ENCODE results near the gene ALLC.
"Not testable (repeated sequence)": the region's sequence is repeated elsewhere in the genome, so short reads cannot be mapped to it uniquely, and the experiment has no call there.

The ALLC gene

DNA sequence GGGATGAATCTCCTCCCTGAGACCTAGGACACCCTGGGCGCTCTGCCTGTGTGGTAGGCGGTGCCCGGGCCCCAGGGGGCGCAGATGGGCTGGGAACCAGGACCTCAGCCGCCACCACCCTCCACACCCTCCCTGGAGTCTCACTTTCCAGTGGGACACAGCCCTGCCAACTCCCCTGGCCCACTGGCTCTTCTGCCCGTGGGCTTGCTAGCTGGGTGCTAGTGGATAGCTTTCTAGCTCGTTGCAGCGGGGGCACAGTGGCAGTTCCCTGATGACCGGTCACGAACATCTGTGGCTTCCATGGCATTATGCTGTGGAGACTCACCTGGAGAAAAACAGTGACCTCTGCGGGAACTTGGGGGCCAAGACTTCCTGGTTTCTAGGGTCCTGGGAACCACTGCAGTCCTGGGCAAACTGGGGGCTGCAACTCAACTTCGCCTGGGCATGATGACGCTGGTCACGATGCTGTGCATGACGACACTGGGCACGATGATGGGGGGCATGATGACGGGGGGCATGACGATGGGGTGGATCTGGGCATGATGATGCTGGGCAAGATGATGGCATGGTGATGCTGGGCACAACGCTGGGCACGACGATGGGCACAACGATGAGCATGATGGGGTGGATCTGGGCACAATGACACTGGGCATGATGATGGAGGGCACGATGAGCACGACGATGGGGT is 31.0 kb upstream of the ALLC start:
- DNase-seq: no peak

DNA sequence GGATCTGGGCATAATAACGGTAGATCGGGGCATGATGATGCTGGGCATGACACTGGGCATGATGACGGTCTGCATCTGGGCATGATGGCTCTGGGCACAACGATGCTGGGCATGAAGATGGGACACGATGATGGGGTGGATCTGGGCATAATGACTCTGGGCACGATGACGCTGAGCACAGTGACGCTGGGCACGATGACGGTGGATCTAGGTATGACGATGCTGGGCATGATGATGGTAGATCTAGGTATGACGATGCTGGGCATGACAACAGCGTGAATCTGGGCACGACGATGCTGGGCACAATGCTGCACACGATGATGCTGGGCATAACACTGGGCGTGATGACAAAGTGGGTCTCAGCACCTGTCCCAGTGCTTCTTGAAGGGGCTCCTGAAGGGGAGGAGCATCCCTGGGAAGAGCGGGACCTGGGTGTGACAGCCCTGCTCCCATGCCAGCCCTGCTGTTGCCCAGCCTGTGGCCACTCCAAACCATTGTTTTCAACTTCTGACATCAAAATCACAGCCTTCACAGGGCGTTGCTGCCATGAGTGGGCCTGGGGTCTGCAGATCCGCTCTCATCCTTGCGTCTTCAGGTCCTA is 30.4 kb upstream of the ALLC start:
- DNase-seq: no peak

DNA sequence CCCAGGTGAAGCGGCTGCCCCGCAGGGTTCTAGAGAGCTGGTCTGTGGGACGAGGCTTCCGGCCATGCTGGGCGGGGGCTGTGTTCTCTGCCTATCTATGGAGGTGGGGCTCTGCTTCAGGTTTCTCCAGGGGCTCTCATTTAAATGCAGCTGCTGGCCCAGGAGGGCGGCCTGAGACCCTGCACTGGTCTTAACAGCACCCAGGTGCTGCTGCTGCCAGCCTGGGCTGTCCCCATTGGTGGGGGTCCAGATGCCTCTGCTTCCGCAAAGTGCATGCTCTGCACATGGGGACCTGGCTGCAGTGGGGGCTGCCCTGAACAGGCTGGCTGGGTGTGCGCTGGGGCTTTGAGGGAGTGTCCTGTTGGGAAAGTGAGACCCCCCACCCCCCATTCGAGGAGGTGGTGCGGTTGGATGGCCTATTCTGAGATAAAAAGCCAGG is 29.7 kb upstream of the ALLC start:
- no peak for DNase-seq

DNA sequence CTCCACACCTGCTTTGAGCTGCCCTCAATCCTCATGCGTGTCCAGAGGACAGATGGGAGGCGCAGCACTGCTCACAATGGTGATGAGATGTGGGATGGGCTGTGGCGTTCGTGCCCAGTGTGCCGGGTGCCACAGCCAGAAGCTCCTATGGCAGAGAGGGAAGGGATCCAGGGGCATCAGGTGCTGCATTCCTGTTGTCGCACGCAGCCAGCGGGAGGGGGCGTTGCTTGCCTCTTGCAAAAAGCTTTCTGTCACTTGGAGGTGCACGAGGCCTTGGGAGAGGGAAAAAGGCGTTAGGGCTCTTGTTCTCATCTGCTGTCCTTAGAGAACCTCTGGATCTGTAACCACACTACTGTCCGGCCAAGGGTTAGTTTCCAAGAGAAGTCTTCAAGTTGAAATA is 29.2 kb upstream of the ALLC start:
- DNase-seq: peak; percentile 45

DNA sequence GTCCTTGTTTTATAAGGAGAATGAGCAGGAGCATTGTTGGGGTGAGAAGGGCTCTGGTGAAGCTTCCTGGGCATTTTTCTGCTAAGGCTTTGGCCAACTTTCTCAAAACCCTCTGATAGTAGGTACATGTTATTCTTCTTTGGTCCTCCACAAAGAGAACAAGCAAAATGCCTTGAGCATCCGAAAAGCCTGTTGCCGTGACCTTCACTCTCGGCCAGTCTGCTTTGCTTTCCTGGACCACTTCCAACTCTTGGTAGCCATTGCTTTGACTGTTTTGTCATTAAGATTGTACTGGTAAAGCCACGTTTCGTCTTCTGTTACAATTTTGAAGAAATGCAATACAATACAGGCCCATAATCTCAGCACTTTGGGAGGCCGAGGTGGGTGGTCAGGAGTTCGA is 27.4 kb upstream of the ALLC start:
- DNase-seq: no peak

DNA sequence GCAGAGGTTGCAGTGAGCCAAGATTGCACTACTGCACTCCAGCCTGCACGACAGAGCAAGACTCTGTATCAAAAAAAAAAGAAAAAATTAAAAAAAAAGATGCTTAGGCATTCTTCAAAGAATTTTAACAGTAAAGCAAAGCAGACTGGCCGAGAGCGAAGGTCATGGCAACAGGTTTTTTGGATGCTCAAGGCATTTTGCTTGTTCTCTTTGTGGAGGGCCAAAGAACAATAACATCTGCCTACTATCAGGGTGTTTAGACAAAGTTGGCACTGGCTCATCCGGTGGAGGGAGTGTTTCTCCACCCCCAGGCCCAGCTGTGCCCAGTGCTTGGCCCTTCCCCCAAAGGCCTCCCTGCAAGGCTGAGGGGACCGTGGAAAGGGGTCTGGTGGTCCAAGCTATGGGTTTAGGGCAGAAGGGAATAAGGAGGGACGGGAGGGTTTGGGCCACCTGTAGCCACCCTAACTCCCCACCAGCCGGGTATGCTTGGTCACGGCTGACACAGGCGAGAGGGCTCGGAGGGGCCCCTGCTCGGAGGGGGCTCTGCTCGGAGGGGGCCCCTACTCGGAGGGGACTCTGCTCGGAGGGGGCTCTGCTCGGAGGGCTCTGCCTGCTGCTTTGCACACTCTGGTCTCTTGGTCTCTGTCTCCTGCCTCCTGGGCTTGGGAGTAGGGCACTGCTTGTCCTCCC is 26.7 kb upstream of the ALLC start:
- DNase-seq: no peak

DNA sequence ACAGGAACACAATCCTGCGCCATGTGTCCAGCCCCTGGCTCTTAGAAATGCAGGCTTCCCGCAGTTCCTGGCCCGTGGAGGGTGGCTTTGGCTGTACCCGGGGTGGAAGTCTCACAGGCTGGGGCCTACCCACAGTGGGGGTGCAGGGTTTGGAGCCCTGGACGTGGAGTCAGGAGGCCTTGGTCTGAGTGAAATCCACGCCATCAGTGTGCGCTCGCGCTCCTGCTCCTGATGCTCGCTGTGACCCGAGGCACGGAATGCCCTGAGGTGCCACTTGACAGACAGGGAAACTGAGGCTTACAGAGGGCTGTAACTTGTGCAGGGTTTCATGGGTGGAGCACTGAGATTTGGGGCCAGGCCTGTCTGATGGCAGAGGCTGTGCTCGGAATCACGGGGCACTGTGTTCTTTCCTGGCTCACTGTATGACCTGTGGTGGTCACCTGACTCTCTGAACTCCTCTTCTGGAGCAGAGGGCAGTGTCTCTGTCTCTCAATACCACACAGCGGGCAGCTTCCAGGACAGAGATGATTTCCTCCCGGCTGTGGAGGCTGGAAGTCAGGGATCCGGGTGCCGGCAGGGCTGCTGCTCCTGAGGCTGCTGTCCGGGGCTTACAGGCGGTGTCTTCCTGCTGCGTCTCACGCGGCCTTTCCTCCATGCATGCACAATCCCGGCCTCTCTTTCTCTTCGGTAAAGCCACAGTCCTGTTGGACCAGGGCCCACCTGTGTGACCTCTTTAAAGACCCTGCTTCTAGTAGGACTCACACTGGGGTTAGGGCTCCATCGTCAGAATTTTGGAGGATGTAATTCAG is 25.9 kb upstream of the ALLC start:
- no peak for DNase-seq

DNA sequence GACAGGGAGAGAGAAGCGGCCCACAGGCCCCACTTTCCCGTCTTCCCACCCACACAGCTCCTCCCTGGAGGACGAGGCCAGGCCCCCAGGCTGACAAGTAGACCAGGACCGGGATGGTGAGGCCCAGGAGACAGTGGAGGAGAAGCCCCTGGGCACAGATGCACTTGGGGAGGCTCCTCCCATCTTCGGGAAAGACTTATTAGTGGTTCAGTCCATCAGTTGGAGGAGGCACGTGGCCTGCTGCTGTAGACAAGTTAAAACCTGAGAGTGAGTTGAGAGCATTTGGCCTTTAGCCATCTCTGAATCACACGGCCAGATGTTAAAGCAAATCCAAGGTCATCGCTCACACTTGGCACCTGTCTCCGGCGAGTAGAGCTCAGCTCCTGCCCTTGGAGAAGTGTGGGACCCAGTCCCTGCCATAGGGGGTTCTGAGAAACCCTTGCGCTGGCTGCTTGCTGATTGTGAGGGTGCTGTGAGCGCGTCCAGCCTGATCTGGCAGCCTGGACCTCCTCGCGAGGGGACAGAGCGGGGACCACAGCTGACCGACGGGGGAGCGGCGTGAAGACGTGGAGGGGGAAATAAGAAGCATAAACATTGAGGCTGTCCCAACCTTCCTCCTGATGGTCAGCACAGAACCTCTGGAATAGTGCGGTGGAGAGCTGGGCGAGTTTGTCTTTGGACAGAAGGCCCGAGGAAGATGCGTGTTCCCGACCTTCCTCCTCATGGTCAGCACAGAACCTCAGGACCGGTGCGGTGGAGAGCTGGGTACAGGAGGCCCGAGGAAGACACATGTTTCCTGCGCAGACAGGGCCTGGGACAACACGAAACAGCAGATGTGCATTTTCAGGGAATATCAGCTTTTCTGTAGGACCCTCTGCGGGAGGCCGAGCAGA is 24.7 kb upstream of the ALLC start:
- DNase-seq: peak; percentile 20

DNA sequence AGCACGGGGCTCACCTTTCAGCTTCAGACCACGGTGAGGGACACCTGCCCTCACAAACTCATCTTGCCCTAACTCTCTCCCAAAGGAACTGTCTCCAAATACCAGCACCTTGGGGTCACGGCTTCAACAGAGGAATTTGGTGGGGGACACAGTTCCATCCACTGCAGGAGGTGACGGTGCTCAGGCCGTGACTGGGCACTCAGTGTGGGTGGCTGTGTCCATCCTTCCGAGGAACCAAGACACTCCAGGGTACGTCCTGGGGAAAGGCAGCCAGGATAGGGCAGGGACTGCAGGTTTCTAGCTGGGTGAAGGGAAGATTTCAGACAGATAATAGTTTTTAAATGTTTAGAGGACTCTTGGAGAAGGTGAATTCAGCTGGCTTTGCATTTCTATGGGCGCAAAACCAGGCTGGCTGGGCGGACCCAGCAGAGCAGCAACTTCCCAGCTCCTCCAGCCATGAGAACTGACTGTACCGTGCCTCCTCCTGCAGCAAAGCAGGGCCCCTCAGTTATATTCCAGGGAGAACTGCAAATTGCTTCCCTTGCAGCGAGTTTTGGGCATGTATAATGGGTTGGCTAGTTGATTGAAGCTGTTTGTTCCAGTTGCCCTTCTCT is 23.9 kb upstream of the ALLC start:
- no peak for DNase-seq

DNA sequence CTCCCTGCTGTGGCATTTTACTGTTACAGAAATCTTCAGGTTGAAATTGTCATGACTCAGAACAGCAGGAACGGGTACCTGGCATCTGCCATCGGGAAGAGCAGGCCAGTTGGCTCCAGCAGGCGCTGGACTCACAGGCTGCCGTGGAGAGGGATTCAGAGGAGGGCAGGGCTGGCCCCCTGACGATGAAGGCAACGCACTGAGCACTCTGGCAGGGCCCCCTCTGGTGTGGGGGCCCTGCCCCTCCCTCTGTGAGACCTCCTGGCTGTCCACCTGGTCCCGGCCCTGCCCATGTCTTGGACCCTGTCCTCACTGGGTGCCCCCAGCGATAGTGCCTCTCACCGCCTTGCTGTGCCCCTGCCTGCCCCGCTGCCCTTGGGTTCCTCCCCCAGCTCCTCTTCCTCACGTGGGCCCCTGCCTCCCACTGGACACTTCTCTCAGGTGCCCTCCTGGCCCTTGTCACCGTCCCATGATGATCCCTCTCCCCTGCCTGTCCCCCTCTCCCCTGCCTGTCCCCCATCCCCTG is 23.3 kb upstream of the ALLC start:
- no peak for DNase-seq

DNA sequence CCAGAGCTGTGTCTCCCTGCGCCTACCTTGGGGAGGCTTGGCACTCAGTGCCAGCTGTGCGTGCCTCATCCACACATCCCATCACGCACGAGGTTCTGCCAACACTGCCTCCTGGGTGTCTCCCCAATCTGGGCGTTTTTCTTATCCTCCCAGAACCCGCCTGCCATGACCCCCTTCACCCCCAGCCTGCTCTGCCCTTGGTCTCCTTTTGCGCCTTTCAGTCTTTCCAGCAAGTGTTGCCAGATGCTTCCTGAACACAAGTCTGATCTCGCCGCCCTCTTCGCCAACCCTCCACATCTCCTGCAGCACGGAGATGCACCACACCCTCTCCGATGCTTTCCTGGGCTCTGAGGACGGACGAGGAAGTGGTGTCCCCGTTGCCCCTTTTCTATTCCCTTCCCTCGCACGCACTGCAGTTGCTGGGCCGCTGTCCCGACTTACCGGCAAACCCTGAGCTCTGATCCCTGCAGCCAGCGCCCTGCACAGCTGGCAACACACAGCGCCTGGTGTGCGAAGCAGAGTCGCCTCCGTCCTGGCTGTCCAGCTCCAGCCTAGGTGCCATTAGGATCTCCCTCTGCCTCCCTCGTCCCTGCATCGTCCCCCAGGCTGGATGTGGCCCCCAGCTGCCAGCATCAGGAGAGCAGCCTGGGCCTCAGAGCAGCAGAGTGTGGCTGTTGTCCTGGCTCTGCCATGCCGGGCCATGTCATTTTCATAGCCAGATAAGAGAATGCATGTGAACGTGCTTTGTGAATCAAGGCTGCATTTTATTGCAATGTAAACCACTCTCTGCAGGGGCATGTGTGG is 22.6 kb upstream of the ALLC start:
- no peak for DNase-seq

DNA sequence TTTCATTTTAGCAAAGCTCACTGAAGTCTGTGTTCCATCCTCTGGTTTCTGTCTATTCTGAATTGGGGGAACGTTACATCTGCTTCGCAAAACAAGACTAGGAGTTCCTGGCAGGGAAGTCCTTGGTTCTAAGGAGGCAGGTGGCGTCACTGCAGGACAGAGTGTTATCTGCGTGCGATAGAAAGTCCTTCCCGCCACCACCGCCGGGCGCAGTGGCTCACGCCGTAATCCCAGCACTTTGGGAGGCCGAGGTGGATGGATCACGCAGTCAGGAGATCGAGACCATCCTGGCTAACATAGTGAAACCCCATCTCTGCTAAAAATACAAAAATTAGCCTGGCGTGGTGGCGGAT is 22.0 kb upstream of the ALLC start:
- not testable (repeated sequence) for DNase-seq

DNA sequence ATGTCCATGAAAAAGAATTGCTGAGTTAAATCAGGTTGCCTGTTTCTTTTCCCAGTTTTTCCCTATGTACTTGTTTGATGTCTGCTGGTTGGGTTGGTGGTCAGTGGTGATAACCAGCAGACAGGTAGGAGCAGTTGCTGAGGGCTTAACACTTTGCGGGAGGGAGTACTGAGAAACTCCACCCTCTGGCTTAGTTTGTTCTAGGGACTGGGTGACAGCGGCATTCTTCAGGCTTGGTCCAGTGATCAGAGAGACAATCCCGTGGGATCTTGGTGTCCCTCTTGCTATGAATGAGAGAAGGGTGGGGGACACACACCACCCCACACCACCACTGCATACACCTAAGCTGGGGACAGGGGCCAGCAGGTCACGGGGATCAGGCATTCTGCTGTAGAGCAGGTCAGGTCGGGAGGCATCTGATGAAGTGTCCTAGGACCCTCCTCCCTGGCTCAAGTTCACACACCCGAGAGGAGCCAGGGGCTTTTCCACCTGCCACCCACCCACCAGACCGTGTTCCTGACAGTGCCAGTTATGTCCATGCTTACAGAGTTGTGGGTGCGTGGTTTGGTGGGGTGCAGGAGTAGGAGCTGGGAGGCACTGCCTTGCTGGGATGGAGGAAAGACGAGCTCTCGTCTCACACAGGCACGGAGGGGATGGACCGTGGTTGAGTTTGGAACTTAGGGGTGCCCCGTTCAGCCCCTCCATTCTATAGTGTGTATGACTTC is 21.3 kb upstream of the ALLC start:
- no peak for DNase-seq

DNA sequence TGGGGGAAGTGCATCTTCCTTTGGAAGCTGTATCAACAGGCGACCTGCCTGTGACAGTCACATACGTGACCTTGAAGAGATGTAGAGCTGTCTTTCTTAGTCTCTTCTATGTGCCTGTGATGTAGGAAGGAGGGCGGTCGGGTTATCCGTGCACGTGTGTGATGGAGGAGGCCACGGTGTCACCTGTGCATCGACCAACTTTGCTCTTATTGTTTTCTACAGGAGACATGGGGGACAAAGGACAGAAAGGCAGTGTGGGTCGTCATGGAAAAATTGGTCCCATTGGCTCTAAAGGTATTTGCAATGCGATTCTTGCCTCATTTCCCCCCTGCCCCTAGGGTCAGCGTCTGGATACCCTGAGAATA is 20.7 kb upstream of the ALLC start:
- DNase-seq: no peak

DNA sequence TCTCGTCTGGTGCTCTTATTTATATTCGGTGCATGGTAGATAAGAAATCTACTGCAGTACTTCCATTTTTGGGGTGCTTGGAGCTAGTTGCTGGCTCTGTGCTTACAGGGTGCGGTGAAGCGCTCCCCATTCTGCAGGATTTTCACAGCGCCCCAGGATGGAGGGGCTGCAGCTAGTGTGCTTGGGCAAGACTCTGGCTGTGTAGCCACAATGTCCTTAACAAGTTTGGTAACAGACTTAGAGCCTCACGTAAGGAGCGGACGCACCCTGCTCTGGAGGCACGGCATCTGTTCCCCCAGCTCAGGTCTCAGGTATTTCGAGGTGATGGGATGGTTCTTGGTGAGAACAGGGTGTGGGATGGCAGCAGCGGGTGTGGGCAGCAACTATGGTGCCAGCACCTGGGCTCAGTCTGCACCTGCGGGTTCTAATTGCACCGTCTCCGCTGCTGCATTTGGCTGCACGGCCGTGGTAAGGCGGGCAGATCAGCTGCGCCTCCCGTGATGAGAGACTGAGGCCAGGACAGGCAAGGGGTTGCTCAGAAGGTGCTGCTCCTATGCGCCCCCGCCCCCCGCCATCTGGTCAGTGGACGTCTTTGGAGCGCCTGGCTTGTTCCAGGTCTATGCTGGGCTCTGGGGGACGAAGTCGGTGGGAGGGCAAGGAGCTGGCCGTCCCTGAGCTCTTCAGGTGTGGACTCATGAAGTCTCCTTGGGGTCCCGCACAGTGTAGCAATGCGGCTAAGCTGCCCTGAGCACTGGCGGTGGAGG is 20.1 kb upstream of the ALLC start:
- DNase-seq: no peak

DNA sequence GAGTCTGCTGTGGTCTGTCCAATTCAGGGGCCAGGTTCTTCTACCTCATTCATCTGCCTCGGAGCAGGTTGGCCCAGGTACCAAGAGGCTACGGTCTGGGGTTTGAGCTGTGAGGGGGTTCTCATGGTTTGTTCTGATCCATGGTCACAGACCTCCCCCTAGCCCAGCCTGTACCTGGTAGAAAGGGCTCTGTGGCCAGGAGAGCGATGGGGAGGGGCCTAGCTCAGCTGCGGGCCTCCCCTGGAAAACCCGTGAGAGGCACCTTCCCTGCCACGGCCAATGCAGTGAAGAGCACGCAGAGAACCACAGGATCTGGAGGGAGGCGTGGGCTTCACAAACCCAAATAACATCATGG is 19.6 kb upstream of the ALLC start:
- DNase-seq: no peak

DNA sequence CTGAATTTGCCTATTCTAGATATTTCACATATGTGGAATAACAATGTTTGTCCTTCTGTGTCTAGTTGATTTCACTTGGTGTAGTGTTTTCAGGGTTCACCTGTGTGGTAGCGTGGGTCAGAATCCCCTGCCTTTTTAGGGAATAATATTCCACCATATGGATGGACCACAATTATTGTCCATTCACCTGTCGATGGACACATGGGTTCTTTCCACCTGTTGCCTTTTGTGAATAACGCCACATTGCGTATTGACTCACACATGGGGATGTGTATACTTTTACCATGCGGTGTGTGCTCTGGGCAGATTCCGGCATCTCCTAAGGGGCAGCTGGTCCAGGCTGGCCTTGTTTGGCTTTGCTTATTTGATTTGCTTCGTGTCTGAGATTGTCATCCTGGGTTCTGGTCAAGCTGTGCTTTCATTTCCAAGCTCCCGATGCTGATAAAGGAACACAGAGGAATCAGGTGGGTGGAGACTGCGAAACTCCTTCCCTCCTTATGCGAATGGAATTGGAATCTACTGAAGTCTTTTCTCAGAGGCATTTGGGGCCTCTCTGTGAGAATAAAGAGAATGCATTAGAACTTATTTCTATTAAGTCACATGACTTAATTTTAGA is 18.9 kb upstream of the ALLC start:
- DNase-seq: no peak

DNA sequence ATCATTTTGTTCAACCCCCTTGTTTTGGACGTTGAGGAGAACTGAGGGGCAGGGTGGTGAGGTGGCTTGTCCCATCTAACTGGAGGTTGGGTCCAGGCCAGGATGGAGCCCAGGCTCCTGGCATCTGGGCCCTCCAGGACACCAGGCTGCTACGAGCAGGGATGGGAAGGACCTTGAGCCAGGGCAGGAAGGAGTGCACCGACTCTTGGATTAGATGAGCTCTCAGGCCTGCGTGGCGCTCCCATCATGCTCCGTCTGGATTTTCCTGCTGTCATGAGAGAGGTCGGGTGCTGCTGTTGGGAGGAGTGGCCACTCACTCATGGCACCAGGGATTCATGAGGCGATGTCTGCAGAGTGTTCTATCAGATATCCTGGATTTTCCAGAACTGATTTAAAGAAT is 18.3 kb upstream of the ALLC start:
- DNase-seq: no peak

DNA sequence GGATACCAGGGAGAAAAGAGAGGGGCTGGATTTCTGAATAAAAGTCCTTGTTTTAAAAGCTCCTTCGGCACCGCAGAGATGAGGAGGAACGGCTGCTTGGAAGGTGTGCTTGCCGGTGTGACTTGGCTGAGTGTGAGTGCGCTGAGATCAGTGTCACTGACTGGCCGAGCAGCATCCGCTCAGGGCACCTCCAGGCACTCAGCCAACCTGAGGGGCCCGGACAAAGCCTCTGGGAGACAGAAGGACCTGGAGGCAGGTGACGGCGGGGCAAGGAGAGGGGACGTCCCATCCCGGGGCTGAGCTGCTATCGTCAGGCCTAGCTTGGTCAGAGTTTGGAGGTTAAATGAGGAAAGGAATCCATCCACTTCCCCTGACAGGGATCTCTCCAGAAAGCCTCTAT is 16.8 kb upstream of the ALLC start:
- no peak for DNase-seq

Measured in eye (tissue), 1 donor.